Right renal pelvis (tissue), 4 donors: Measurements from ENCODE around the gene GPR135. TPM values are rescaled to one million over a fixed set of nuclear protein-coding genes. Genes with fewer than 3 reads are reported as not detected.

Experiments
- DNase-seq, 4 donors: peaks; one replicate each; pipeline ENCODE4 v3.0.0-alpha.2; 2013; ENCODE audit warnings: low read depth in 4 of 4, low spot score in 3 of 4, missing footprints in 1 of 4
- polyA plus RNA-seq, 4 donors: library from polyadenylated mRNA; unstranded; fragments of 120-200 nt; gene quantifications; one replicate each; pipeline ENCODE4 v1.2.1, GENCODE V29; 2013; ENCODE audit not compliant: insufficient read length in 4 of 4

The GPR135 gene
- polyA plus RNA-seq: 1 to 10 TPM; 3.4 to 4.4 (median 3.8) TPM

GRCh38 chr14:59465316-59466135 is at the start of gene GPR135:
Gene GPR135 (minus strand): TSS chr14:59465380. CDS start chr14:59465226, 154 bp downstream.
- no peak for DNase-seq

DNA sequence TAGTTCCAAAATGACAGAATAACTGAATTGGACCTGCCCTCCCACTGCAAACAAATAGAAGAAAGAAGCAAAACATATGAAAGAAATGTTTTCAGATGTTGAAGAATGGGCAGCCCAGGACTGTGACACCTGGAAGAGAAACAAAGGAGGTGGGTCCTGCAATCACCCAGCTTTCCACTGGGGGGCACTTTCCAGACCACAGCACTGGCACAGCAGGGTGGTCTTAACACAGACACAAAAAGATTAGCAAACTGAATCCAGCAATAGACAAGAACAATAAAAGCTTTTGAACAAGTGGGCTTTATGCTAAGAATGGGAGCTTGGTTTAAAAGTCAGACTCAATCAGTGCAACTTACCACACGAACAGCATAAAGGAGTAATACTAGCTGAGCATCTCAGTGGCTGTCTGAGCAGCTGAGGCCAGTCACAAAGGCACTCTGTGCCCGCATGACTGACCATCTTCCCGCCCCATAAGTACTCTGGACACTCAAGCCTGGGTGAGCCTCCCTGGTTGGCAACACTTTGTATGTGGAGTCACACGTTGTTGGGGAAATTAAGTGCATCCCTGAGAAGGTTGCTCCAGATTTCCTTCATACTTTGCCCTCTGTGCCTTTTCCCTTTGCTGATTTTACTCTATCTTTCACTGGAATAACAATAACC is 46.9 kb upstream of the GPR135 start:
- peak in 1 of 4 donors; percentile 7 for DNase-seq

DNA sequence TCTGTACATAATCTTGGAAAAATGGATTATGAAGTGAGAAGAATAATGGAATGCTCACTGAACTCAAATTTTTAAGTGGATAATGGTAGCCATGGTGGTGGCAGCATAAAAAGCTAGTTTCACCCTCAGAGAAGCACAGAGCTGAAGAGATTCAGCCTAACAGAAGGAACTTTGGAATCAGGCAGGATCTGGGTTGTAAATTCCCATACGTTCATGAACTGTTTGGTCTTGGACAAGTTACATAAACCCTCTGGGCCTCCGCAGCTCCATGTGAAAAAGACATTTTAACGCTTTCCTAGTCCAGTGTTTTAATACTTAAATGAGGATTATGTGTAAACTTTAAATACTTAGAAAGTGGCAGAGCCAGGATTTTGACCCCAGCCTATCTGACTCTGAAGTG is 45.8 kb upstream of the GPR135 start:
- peak in 1 of 4 donors; percentile 43 for DNase-seq

DNA sequence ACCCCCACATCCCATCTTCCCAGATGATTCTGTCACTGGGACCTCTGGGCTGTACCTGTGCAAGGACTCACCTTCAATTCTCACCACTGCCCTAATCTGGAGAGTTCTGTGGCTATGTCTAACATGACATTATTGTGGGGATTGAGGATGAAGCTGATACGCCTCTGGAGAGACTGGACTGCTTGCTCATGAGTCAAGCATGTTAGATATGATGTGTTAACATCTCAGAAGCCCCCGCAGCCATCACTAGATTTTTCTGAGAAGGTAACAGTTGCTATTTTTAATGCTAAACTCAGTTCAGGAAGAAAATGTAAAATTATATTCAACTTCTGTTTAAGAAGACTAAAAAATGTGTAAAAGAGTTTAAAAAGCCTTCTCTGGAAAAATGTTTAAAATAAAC is 44.8 kb upstream of the GPR135 start:
- DNase-seq: no peak

GRCh38 chr14:59509101-59509500 is 43.9 kb upstream of the GPR135 start:
- DNase-seq: no peak

DNA sequence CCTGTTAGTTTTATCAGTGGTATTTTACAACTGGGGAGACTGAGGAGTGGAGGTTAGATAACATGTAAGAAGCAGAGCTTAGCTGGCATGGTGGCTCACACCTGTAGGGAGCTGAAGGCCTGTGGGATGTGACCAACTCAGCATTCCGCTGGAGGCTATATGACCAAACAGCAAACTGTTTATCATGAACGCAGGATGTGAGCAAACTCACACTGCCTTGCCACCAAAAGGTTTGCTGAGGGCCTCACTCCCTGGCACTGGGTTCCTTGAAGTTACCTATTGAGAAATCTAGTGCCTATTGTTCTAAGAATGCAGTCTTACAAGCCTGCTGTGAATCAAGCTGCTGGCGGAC is 42.5 kb upstream of the GPR135 start:
- DNase-seq: no peak

- DNase-seq: peak in 2 of 4 donors; percentile 15 to 43
These were observed 42.0 kb upstream of the GPR135 start for GRCh38 chr14:59507063-59507751.

DNA sequence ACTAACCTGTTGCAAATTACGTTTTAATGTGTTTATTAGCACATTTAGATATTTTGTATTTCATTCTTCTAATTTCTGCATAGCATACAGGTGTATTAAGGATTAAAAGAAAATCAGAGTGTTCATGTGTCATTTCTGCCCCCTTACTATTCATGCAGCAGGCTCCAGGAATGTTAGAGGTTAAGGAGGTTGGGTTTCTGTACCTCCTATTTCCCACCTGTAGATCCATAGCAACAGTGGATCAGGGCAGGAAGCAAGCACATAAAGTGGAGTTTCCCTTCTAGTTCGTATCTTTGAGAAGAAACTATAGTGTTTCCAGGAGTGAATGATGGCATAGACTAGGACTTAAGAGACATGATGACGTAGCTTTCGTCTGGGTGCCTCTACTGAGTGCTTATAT is 38.1 kb upstream of the GPR135 start:
- no peak for DNase-seq

- no peak for DNase-seq
These were observed 35.6 kb upstream of the GPR135 start for GRCh38 chr14:59500732-59501131.

GRCh38 chr14:59492384-59492783 is 27.2 kb upstream of the GPR135 start:
- DNase-seq: no peak

DNA sequence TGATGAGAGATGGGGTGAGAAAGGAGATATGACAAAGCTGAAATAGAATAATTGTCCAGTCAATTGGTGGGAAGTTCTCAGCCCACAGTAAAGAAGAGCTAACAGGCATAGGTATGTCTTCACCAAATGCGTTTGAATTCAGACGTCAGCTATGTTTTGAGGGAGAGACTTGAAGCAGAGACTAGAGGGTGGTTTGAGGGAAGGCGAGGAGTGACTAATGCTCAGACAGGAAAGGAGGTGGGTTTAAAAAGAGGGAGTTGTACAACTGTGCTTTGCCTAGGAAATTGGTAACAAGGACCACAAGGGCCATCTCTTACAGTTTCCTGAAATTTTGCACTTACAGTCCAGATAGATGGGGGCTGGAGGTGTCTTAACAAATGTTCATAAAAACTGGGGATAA is 25.6 kb upstream of the GPR135 start:
- no peak for DNase-seq

- DNase-seq: peak in 1 of 4 donors; percentile 50
These were observed 19.5 kb upstream of the GPR135 start for GRCh38 chr14:59484639-59485175.

- DNase-seq: peak; percentile 94 to 97 (median 96)
These were observed 18.8 kb upstream of the GPR135 start, which contains the start of the genes JKAMP and L3HYPDH for GRCh38 chr14:59483819-59484638. Gene JKAMP (plus strand): TSS chr14:59484517. CDS start chr14:59484590, 73 bp downstream. Gene L3HYPDH (minus strand): TSS chr14:59484408. CDS start chr14:59484316, 92 bp downstream.

- no peak for DNase-seq
These were observed 18.2 kb upstream of the GPR135 start for GRCh38 chr14:59483363-59483762.

GRCh38 chr14:59482541-59483331 is 17.6 kb upstream of the GPR135 start:
- DNase-seq: no peak

DNA sequence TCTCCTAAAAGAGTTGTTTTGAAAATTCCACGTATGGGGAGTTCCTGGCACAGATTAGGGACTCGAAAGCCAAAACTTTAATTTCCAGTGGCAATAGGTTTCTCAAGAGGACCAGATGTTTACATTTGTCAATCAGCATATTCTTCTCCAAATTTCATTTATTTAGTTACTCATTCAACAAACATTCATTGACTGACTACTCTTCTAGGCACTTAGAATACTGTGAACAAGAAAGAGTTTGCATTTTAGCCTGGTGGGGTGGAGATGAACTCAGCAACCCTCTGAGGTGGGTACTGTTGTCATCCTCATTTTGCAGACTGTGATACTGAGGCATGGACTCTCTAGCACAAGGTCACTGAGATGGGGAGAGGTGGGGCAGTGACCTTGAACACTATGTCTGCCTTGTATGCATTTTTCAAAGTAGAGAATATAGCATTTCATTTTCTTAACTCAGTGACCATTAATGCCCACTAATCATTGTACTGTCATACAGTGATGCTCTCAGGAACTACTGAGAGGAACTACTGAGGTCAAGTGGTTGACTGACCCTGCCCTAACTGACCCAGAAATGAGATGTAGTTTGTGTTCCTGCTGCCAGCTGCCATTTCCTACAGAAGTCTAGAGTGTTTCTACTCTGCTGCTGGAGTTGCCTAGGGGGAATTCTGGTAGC is 16.8 kb upstream of the GPR135 start:
- DNase-seq: no peak

DNA sequence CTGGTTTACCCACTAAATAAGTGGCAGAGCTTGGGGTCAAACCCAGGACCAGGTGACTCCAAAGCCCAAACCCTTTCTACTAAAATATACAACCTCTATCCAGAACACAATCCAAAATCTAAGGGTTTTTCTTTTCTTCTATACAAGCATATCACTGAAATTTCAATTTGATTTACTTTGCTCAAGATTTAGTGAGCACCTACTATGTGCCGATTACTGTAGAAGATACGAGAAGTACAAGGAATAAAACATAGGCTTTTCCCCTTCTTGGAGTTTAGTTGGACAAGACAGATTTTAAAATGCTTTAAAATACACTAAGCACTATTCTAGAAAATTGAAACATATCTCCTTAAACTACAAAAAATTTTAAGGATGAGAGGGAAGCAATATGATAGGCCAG is 16.2 kb upstream of the GPR135 start:
- no peak for DNase-seq

DNA sequence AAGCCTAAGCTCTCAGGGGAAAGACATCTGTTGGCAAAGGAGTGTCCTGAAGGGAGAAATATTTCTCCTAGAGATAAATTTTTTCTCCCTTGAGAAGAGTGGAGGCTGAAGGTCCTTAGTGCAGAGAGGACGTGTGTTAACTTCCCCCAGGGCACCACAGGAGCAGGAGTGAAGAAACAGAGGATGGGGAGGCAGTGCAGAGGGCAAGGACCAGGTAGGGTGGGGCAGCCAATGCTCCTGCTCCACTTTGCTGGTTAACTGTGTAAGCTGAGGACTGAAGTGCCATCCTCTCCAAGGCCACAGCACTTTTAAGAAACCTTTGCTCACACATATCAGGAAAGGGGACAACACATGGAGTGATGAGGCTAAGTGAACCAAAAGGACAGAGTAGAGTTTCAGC is 15.0 kb upstream of the GPR135 start:
- DNase-seq: no peak

GRCh38 chr14:59478540-59478939 is 13.4 kb upstream of the GPR135 start:
- no peak for DNase-seq
